Measurements from ENCODE around the gene TMEM59L. TPM values are rescaled to one million over a fixed set of nuclear protein-coding genes. Genes with fewer than 3 reads are reported as not detected.

Gene TMEM59L
- total RNA-seq, 1 donor from 2014 or later, result 1.2 TPM

DNA sequence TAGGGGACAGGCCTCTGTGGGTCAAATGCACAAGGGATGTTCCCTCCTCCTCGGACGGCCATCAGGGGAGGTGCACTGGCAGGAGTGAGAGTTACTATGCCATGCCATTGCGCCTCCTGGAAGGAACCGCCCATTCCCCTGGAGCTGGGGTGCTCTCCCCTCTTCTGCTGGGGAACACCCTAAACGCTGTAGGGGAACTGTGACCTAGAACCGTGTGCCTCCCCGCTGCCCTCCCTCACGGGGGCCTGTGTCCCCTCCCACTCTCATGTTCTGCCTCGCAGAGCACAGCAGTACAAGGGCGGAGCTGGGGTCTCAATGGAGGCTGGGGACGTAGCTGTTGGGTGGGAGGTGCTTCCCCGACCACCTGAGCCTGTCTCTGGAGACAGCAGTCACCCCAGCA lies 53.6 kb downstream of the TMEM59L start:
- ATAC-seq, result no peak
- no peak for DNase-seq (ENCODE audit: low spot score)
- intact Hi-C loops (cut with DNase I), result no loop called here

DNA sequence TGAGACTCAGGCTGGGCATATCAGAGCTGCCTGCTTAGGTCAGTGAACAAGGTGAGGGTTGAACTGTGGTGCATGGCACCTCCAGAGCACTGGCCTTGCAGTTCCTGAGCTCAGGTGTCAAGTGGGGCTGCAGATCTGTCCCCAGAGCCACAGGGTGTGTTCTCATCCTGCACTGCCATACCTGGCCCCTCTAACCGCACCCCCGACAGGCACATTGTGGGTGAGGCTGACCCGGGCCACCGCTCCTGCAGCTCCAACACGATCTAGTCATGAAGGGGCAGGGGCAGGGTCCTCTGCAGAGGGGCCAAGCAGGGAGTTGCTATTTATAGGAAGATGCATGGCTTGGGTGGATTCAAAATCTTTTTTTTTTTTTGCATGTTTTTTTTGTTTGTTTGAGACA lies 54.1 kb downstream of the TMEM59L start:
- no peak for ATAC-seq
- DNase-seq (ENCODE audit: low spot score), result no peak
- intact Hi-C loops (cut with DNase I), result no loop called here

DNA sequence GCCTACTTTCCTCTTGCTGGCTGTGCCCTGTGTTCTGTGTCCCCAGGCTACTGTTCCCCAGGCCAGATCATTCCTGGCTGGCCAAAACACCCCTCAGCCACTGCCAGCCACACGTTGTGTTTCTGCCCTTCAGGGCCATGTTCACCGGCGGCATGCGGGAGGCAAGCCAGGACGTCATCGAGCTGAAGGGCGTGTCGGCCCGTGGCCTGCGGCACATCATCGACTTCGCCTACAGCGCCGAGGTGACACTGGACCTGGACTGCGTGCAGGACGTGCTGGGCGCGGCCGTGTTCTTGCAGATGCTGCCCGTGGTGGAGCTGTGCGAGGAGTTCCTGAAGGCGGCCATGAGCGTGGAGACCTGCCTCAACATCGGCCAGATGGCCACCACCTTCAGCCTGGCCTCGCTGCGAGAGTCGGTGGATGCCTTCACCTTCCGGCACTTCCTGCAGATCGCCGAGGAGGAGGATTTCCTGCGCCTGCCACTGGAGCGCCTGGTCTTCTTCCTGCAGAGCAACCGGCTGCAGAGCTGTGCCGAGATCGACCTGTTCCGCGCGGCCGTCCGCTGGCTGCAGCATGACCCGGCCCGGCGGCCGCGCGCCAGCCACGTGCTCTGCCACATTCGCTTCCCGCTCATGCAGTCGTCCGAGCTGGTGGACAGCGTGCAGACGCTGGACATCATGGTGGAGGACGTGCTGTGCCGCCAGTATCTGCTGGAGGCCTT lies 55.0 kb downstream of the TMEM59L start:
- intact Hi-C loops (cut with DNase I), result no loop called here
- ATAC-seq (no peak), DNase-seq (ENCODE audit: low spot score) (no peak)

DNA sequence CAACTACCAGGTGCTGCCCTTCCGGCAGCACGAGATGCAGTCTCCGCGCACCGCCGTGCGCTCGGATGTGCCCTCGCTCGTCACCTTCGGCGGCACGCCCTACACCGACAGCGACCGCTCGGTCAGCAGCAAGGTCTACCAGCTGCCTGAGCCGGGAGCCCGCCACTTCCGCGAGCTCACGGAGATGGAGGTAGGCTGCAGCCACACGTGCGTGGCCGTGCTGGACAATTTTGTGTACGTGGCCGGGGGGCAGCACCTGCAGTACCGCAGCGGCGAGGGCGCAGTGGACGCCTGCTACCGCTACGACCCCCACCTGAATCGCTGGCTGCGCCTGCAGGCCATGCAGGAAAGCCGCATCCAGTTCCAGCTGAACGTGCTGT lies 55.6 kb downstream of the TMEM59L start:
- ATAC-seq (no peak), DNase-seq (ENCODE audit: low spot score) (no peak)
- intact Hi-C loops (cut with DNase I), result no loop called here

DNA sequence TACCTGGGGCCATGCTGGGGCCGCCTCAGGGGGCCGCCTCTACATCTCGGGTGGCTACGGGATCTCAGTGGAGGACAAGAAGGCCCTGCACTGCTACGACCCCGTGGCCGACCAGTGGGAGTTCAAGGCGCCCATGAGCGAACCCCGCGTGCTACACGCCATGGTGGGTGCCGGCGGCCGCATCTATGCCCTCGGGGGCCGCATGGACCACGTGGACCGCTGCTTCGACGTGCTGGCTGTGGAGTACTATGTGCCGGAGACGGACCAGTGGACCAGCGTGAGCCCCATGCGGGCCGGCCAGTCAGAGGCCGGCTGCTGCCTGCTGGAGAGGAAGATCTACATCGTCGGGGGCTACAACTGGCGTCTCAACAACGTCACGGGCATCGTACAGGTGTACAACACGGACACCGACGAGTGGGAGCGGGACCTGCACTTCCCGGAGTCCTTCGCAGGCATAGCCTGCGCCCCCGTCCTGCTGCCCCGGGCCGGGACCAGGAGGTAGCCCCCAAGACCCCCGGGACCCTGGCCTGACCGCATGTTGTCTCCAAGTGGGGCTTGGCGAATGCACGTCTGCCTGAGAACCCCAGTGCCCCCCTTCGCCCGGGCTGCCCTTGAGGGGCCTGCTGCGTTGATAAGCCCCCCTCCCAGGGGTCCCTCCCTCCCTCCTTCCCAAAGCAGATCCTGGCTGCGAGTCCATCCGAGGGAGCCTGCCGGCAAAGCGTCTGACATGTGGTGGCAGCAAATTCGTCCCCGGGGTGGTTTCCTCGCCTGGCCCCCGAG lies 56.3 kb downstream of the TMEM59L start:
- no peak for ATAC-seq
- intact Hi-C loops (cut with DNase I), result no loop called here

DNA sequence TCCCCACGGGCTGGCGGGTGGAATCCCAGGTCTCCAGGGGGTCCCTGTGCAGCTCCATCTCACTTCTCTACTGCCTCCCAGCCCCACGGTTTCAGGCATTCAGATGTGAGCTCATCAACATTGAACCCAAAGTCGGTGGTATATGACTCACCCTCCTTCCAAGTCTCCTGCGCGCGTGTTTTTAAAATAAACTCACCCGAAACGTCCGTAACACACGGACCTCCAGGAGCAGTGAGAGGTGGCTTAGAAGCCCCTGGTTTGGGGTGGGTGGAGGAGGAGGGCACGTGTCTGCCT lies 56.8 kb downstream of the TMEM59L start:
- intact Hi-C loops (cut with DNase I), result no loop called here
- ATAC-seq (no peak), DNase-seq (ENCODE audit: low spot score) (no peak)

More for the DNA sequence above, 56.3 kb downstream of the TMEM59L start:
- no peak for DNase-seq (ENCODE audit: low spot score)

DNA sequence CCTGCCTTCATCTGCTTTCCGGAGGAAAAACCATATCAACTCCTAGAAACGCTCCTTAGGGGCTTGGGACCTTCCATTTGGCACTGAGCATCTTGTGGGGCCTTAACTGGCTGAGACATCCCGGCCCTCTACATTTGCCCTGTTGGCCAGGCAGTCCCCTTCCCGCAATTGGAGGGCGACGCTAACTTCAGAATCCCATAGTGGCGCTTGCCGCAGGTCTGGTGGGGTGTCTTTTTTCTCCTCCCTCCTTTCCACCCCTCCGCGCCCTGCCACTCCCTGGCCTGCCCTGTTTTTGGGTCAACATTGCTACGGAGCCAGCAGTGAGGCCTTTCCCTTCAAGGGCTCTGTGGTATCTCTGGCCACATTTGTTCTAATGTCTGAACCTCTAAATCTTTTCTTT lies 57.2 kb downstream of the TMEM59L start:
- ATAC-seq (no peak), DNase-seq (ENCODE audit: low spot score) (no peak)
- intact Hi-C loops (cut with DNase I), result loop anchor here (10.0 kb wide), 1 partner anchor 75 kb away; no protein-coding TSS in a partner anchor

DNA sequence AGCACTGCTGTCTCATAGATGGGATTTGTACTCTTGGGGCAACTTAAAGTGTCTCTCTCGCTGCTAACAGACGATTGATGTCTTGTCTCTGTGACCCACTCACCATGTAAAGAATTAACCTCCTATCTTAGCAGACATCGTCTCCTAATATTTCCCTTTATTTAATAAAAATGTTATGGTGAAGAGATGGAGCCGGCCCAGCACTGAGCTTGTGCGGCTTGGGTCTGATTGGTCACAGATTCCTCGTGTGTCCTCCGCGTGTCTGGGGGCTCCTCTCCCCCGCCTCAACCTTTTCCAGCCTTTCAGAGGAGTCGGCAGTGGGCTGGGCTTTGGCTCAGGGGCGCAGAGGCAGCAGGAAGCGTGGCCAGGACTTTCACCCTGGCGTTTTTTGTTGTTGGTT lies 57.6 kb downstream of the TMEM59L start:
- no peak for ATAC-seq
- intact Hi-C loops (cut with DNase I), result loop anchor here (10.0 kb wide), 1 partner anchor 76 kb away; no protein-coding TSS in a partner anchor
- DNase-seq (ENCODE audit: low spot score), result no peak

Other genes starting within 250 kb of the TMEM59L start
- 8.3 TPM for gene GDF15, start 226.7 kb upstream of the TMEM59L start, total RNA-seq
- 8.2 TPM for gene LRRC25, start 215.2 kb upstream of the TMEM59L start, total RNA-seq
- 82.5 TPM for gene SSBP4, start 193.5 kb upstream of the TMEM59L start, total RNA-seq
- 112 TPM for gene ISYNA1, start 174.7 kb upstream of the TMEM59L start, total RNA-seq
- 28.9 TPM for gene ELL, start 90.8 kb upstream of the TMEM59L start, total RNA-seq
- 296 TPM for gene FKBP8, start 69.3 kb upstream of the TMEM59L start, total RNA-seq
- gene KXD1, start 55.0 kb upstream of the TMEM59L start, total RNA-seq, result 97.2 TPM
- 779 TPM for gene UBA52, start 41.0 kb upstream of the TMEM59L start, total RNA-seq
- gene REX1BD, start 24.1 kb upstream of the TMEM59L start, total RNA-seq, result 58.1 TPM
- 4.5 TPM for gene CRLF1, start 6.1 kb upstream of the TMEM59L start, total RNA-seq
- gene KLHL26, start 24.2 kb downstream of the TMEM59L start, total RNA-seq, result 26.1 TPM
- gene CRTC1, start 70.8 kb downstream of the TMEM59L start, total RNA-seq, result 17.5 TPM
- 7.6 TPM for gene COMP, start 178.4 kb downstream of the TMEM59L start, total RNA-seq
- 57.8 TPM for gene UPF1, start 219.1 kb downstream of the TMEM59L start, total RNA-seq

Data from sciatic nerve (tissue), 2 donors.